ENCODE results near the gene TBC1D17.

- TF ChIP-seq POLR2AphosphoS5 (IDR thresholded peaks at IDR 0.05) = no peak
- TF ChIP-seq POLR2A (IDR thresholded peaks at IDR 0.05) = no peak
- TF ChIP-seq CTCF (IDR thresholded peaks at IDR 0.05) = no peak
- TF ChIP-seq EP300 (IDR thresholded peaks at IDR 0.05) = no peak
Measured at GRCh38 chr19:49933643-49934042, 56.1 kb downstream of the TBC1D17 start.
